Ramos (cell line): Measurements from ENCODE around the gene GALNT18.

Experiments
- in situ Hi-C: fragments of 300-500 bp; cut with MboI; formaldehyde crosslinking; loops from one replicate; pipeline ENCODE4 v1.14.3; 2022; ENCODE audit warnings: low sequenced_read_pairs; ENCODE audit not compliant: unreplicated experiment

The GALNT18 gene

GRCh38 chr11:11589437-11589836 is 32.4 kb downstream of the GALNT18 start:
- in situ Hi-C loops: no loop called here

GRCh38 chr11:11588891-11589290 is 32.9 kb downstream of the GALNT18 start:
- in situ Hi-C loops: no loop called here

GRCh38 chr11:11588243-11588642 is 33.6 kb downstream of the GALNT18 start:
- in situ Hi-C loops: no loop called here

GRCh38 chr11:11587122-11587521 is 34.7 kb downstream of the GALNT18 start:
- in situ Hi-C loops: no loop called here

GRCh38 chr11:11586465-11586864 is 35.3 kb downstream of the GALNT18 start:
- in situ Hi-C loops: no loop called here

DNA sequence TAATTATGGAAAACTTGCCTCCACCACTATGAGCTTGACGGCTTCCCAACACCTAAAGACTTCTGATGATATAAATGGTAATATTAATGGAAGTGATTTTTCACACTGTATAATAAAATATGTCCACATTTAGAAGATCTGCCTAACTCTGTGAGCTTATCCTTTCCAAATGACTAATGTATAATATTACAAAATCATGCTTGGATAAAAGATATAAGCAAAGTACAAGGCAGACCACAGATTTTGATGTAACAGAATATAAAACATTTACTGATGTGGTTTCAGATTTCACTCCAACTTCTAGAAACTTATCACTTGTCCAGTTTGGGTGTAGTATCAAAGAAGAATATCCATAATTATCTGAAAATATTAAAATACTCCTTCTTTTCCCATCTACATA is 36.9 kb downstream of the GALNT18 start:
- in situ Hi-C loops: no loop called here

- in situ Hi-C loops: no loop called here
Observed at GRCh38 chr11:11584530-11584810, 37.3 kb downstream of the GALNT18 start.

DNA sequence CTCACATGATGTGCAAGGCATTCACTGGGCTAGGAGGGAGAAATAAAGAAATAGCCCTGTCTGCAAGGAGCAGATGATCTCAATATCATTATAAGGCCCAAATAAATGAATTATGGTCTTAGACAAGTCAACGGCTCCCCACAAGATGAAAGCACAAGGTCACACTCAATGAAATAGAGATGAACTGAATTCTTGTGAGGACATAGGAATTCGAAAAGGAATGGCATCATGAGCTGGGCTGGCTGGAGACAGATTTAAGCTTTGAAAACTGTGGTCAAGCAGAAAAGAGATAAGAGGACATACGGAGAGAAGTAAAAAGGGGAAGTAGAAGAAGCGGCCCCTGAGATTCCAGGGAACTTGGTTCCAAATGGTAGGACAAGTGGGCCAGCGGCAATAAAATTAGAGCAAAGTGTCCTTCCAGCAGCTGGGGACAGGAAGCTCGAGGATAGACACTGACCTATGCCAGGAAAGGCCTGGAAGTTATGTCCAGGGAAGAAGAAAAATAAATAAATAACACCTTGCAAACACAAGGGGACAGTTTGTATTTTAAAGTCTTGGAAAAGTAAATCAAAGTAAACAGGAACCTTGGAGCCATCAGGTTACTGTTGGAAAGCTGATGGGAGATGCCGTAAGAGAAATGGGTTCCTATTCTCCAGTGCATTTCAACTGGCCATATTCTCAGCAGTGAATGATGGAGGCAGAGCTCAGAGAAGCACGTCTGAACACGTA is 37.8 kb downstream of the GALNT18 start:
- in situ Hi-C loops: no loop called here

- in situ Hi-C loops: no loop called here
Observed at GRCh38 chr11:11582011-11582701, 39.6 kb downstream of the GALNT18 start.

GRCh38 chr11:11581481-11581880 is 40.3 kb downstream of the GALNT18 start:
- in situ Hi-C loops: no loop called here

DNA sequence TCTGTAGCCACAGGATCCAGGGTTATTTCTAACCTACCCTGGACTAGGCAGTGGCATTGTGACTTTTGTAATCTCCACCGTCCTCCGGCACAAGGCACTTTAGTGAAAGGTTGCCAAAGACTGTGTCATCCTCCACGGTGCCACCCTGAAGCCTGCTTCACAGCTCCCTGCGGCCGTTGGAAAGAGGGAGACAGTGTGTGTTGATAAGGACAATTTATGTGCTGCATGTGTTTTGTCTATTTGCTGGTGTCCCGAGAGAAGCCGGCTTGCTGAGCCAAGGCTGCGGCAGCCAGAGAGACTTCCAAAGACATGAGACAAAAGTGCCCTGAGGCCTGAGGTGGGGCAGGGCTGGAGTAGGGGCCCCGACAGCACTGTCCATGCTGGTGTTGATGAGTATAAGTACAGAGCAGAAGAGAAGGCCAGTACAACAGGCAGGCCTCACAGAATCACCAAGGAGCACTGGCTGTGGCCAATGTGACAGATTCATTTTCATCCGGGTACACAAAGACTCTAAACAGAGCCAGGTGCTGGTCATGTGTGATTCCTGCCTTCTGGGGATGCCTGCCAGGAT is 40.9 kb downstream of the GALNT18 start:
- in situ Hi-C loops: no loop called here

DNA sequence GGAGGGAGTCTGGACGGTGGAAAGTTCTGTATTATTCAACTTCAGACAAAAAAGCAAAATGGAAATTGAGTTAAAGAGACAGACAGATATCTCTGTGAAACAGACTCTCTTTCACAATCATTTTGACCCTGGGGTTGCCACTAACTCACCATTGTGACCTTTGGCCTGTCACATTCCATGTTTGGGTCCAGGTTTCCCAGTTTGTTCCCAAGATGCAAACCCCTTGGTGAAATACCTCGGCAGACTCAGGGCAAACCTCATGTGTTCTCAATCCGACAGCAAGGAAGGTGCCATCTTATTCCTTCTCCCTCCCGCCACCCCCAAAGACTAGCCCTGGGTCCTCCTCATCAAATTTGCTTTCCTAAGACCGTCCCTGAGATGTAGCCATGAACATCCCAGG is 41.8 kb downstream of the GALNT18 start:
- in situ Hi-C loops: no loop called here

DNA sequence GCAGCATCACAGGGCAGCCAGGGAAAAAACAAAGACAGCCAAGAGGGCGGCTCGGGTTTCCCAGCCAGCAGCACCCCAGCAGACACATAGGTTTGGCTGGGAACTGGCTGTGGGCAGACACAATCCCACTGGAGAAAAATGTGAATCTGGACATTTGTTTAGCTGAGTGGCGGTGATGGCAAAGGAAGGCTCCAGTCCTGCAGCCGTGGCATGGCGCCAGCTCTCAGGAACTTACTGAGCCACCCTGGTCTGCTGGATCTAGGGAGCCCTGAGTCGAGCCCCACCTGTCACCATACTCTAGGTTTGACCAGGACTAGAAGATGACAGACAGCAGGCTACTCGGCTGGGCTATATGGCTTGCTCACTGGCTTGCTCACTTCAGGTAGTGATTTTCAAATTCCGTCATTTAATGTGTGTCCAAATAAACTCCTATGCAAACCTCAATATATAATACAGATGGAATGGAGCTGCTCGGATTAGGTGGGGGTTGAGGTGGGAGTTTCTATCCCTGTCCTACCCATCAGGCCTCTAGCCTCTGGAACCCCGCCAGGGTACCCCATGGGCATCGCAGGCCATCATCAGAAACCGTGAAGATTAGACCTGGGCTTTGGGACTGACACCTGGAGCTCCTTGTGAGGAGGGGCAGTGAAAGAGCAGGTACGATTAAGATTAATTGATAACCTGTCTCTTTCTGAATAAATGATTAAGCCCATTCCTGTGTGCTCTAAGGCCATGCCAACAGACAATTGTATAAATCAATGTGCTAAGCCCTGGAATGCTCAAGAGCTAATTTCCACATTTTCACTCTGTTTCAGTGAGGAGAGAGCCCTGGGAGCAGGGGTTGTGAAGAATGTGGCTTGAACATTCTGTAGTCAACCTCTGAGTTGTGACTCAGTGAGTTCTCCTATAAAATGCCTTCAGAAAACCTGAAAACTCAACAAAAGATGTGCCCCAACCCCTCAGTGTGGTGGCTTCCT is 42.5 kb downstream of the GALNT18 start:
- in situ Hi-C loops: no loop called here

DNA sequence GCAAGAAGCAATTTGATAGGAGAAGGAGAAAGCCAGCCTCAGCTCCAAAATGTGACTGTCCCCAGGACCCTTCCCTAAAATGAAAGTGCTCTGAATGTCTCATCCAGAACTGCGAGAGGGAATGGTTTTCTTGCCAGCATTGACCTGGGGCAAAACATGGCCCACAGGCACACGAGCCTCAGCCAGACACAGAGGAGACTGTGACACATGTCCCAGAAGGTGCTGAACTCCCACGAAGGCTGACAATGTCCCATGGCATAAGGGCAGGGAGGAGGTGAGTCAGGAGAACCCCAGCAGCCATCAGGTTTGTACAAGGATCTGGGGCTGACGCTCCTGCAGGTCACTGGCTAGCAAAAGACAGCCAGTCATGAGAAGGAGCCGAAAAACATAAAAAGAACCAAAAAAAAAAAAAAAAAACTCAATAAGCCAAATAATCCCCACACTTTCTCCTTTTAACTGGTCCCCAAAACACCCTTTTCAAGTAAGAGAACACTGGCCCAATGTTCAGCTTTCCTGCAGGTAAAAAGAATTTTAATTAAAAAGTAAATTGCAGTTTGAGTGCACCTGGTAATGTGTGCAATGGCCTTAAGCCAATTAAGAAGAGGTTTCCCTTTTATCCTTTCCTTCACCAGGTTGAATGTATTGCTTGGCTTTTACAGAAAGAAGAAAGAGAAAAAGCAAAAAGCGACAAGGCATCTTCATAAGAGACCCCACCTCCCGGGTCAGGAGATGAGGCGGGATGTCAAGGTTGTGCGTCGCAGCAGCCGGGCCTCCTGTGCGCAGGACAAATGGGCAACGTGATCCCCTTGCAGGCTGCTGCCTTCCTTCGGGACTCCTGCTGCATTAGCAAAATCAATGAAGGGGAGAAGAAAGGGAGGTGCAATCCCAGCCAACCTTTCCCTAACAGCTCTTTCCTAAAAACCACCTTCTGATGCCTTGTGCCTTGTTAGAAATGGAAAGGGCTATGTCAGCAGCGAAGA is 43.6 kb downstream of the GALNT18 start:
- in situ Hi-C loops: no loop called here

DNA sequence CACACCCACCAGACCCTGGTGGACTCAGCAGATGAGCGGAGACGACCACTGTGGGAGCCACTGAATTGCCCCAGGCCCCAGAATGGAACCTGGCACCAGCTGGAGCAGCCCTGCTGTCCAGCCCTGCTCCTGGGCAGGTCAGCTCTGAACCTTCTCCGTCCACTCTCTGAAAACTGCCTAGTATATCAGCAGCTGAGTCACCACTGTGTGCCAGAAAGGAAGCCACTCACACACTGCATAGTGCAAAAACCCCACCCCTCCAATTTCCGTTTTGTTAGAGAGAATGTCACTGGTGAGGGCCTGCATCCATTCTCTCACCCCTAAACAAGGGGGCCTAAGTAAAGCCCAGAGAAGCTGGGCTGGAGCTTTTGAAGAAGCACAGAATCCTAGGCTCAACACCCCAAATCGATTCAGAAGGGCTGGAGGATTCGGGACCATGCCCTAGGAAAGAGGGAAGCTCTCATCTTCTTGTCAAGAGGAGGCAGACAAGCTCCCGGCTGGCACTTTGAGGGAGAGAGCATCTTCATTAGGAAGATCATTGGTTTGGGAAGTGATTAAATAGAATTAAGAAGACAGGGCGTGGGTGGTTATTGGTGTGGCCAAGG is 44.5 kb downstream of the GALNT18 start:
- in situ Hi-C loops: no loop called here

GRCh38 chr11:11574373-11575287 is 47.2 kb downstream of the GALNT18 start:
- in situ Hi-C loops: no loop called here

GRCh38 chr11:11572386-11572785 is 49.4 kb downstream of the GALNT18 start:
- in situ Hi-C loops: no loop called here

- in situ Hi-C loops: no loop called here
Observed at GRCh38 chr11:11571893-11572292, 49.9 kb downstream of the GALNT18 start.
